Non-pigmented ciliary epithelial cell (primary cell): ENCODE data around the gene C16orf92.

Experiments
- DNase-seq: peaks from one replicate; pipeline ENCODE4 v3.0.0-alpha.2; 2010; ENCODE audit warnings: low read depth

Gene C16orf92

DNA sequence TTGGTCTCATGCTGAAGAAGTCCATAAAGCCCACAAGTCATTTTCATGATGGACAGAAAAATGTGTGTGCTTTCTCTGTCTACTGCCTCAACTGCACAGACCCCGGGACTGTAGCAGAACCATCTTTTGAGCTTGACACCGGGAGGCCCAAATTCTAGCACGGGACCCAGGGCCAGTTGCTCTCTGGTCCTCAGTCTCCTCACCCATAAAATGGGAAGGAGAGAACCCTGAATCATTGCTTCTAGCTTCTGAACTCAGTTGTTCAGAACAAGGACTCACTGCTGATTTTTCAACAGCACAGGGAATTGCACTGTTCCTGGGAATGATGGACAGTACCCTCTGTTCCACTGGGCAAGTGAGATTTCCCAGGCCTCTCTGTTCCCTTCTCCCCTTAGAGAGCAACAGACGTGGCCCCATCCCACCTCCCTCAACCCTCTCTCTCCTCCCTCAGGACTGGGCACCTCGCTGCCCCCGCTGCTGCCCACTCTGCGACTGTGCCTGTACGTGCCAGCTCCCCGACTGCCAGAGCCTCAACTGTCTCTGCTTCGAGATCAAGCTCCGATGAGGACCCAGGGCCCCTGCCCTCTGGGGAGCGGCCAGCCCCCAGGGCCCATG lies 40.4 kb downstream of the C16orf92 start:
- DNase-seq, result no peak

DNA sequence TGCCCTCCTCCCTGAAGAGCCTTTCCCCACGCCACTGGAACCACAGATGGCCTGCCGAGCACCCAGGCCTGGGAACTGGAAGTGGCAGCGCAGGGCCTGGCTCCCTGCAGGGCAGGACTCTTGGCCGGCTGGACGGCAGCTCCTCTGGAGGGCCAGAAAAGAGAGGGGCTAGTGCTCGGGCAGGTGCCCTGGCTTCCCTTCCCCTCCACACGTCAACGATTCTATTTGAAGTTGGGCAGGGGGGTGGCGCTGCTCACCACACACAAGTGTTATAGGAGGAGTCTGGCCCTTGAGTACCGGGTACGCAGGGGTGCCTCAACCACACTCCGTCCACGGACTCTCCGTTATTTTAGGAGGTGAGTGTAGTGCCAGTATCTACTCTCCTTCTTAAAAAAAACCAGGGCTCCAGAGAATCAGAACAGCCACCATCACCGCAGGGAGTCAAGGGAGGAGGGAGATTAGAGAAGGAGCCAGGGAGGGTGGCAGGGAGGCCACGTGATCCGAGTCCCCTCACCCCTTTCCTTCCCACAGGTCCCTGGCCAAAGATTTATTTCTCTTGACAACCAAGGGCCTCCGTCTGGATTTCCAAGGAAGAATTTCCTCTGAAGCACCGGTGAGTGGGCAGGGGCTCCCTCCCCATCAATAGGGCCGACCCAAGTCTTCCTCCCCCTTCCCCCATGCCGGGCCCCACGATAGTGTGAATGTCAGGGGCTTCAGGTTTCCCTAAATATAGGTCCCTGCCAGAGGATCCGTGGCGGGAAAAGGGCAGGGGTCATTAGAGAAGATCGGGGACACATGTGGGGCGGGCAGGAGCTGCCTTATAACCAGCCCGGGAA lies 41.1 kb downstream of the C16orf92 start:
- DNase-seq, result no peak

DNA sequence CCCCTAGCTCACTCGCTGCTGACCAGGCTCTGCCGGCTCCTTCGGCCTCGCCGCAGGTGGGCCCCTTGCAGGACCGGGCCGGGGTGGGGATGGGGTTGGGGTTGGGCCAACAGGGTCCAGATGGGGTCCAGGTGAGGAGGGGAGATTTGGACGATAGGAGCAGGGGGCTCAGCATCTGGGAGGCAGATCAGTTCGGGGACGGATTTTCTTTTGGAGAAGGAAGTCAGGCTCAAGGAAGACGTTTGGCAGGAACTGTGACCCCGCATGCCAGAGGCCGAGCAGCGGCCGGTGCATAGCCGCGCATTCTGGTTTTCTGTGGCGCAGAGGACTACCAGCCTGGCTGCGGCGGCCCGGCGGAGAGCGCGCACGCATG lies 41.7 kb downstream of the C16orf92 start:
- no peak for DNase-seq

DNA sequence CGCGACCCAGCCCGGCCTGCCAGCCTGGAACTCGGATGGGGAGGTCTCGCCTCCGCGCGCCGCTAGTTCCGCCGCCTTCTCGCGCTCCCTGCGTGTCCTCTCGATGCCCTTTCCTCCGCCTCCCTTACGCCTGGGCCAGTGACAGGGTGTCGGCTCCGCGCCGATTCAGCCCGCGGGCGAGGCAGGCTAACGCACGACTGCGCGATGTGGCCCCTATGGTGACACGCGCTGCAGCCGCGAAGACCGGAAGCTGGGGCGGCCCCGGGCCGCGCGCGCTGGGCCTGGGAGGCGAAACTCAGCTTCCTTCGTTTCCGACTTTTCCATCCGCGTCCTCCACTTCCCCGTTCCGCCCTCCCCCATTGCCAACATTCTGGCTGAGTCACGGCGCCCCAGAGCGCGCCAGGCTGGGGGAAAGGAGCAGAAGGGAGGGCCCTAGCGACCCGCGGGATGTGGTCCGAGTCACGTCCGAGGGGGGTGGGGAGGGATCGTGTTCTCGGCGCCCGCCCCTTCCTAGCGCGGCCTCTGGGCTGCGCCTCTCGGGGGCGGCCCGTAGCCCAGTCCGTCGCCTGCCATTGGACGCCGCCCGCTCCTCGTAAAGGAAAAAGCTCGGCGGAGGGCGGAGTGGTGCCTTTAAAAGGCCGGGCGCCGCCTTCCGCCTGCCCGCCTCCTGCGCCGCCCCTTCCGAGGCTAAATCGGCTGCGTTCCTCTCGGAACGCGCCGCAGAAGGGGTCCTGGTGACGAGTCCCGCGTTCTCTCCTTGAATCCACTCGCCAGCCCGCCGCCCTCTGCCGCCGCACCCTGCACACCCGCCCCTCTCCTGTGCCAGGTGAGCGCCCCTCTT lies 42.3 kb downstream of the C16orf92 start, which contains the start of gene ALDOA:
ALDOA (plus strand) TSS at position 659 of the 841 bp plus-strand sequence. CDS start 1,138 bp downstream, outside the sequence.
- DNase-seq, result peak; percentile 93

DNA sequence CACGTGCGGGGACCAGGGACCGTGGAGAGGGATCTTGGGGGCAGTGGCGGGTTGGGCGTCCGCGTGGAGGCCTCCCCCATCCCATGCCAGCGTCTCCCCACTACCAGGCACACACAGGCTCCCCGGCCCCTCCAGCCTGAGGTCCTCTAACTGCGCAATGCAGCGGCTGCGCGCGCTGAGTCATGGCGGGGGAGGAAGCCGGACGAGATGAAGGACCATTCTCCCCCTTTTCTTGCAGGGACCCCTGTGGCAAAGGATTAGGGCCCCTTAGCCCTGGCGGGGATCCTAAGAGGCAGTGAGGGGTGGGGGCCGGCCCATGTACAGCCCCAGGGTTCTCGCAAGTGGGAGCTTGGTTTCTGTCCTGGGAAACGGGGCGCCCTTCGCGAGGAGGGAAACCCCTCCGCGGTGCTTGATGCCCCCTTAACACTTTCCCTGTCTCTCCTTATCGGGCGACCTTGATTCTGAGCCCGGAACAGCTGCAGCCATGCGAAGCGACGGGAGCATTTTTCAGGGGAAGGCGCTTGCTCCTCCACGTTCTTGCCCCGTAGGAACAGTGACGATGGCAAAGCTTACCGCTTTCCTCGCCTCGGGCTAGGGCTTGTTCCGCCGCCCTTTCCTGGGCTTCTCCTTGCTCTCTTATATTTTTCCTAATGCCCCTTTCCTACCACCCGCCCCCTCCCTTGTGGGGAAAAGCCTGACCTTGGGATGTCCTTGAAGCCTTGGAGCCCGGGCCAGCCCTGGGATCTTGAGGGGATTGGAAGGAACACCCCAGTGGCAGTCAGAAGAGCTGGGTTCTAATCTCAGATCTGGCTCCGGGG lies 43.2 kb downstream of the C16orf92 start:
- DNase-seq, result no peak

DNA sequence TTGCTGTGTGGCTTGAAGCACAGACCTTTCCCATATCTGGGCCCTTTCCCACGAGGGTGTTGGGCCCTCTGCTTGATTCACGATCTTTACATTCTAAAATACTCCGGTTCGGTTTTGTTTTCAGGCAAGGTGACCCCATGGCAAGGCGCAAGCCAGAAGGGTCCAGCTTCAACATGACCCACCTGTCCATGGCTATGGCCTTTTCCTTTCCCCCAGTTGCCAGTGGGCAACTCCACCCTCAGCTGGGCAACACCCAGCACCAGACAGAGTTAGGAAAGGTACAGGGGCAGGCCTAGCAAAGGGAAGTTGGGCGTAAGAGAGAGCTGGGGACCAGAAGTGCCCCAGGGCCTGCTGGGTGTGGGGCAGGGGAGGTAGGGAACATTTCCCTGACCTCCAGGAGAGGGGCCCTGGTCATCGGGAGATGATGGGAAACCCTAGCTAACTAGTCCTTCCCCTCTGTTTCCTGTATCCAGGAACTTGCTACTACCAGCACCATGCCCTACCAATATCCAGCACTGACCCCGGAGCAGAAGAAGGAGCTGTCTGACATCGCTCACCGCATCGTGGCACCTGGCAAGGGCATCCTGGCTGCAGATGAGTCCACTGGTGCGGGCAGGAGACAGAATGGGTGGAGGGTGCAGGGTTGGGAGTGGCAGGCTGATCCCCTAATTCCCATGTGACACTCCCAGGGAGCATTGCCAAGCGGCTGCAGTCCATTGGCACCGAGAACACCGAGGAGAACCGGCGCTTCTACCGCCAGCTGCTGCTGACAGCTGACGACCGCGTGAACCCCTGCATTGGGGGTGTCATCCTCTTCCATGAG lies 44.0 kb downstream of the C16orf92 start:
- DNase-seq, result no peak

DNA sequence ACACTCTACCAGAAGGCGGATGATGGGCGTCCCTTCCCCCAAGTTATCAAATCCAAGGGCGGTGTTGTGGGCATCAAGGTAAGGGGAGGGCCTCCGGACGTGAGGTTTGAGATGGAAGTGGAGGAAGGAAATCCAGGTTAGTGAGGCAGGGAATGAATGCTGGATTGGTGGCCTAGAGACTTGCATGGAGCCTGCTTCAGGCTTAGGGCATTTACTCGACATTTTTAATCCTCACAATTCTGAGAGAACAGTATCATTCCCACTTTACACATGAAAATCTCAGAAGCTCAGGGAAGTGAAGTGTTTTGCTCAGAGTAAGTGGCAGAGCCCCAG lies 44.6 kb downstream of the C16orf92 start:
- DNase-seq, result no peak

DNA sequence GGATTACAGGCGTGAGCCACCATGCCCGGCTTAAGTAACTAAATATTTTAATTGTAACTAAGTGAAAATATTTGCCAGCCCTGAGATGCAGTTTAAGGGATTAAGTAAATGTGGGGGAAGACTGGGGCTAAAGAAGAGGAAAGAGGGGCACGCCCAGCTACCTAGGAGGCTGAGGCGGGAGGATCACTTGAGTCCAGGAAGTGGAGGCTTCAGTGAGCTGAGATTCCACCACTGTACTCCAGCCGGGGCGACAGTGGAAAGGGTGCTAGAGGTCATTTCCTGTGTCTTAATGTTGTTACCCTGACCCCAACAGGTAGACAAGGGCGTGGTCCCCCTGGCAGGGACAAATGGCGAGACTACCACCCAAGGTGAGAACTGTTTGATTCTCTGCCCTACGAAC lies 45.3 kb downstream of the C16orf92 start:
- DNase-seq, result no peak

DNA sequence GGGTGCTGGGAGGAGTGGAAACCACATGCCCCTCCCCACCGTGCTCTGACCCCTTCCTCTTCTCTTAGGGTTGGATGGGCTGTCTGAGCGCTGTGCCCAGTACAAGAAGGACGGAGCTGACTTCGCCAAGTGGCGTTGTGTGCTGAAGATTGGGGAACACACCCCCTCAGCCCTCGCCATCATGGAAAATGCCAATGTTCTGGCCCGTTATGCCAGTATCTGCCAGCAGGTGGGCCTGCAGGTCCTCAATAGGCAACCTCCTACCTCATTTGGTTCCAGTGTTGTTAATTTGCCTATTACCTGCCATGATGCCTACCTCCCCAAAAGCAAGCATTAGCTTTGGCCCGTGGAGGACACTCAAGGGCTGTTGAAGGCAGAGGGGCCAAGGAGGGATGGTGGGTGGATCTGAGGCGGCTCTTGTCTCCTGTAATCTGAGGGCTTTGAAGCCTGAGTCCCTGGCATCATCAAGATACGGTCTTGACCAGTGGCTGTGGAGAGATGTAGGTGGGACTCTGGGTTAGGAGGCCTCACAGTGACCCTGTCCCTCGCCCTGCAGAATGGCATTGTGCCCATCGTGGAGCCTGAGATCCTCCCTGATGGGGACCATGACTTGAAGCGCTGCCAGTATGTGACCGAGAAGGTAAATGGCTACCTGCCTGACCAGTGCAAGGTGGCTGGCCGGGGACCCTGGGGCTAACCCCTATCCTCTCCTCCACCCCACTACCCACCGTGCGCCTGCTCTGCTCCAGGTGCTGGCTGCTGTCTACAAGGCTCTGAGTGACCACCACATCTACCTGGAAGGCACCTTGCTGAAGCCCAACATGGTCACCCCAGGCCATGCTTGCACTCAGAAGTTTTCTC lies 46.0 kb downstream of the C16orf92 start:
- no peak for DNase-seq

DNA sequence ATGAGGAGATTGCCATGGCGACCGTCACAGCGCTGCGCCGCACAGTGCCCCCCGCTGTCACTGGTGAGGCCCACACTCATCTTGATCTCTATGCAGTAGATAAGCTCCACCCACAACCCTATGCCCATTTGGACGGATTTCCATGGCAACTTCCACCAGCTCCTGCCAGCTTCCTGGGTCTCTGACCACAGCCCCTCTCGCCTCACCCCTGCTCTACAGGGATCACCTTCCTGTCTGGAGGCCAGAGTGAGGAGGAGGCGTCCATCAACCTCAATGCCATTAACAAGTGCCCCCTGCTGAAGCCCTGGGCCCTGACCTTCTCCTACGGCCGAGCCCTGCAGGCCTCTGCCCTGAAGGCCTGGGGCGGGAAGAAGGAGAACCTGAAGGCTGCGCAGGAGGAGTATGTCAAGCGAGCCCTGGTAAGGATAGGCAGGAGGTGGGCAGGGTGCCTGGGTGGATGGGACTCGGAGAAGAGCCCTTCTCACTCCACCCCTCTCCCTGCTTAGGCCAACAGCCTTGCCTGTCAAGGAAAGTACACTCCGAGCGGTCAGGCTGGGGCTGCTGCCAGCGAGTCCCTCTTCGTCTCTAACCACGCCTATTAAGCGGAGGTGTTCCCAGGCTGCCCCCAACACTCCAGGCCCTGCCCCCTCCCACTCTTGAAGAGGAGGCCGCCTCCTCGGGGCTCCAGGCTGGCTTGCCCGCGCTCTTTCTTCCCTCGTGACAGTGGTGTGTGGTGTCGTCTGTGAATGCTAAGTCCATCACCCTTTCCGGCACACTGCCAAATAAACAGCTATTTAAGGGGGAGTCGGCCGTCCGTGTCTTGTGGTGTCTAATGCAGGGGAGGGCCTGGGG lies 46.8 kb downstream of the C16orf92 start:
- no peak for DNase-seq

DNA sequence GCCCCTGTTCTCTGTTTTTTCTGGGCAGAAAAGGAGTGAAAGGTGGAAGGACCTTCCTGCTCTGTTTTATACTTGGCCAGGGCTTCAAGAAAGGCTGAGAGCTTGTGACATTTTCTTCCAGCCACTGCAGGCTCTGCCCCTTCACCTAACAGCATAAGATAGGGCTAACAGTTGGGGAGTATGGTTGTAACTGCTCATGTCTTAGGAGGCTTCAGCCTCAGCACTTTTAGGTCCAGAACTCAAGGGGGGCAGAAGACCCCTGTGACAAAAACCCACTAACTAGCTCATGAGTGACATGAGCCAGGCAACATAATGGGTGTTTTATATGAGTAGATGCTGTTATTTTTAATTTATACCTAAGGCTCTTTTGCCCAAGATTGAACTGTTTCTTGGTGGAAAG lies 47.5 kb downstream of the C16orf92 start:
- DNase-seq, result no peak
